ENCODE data around the gene ARFRP1.
"Not testable (repeated sequence)": the region's sequence is repeated elsewhere in the genome, so short reads cannot be mapped to it uniquely, and the experiment has no call there.

Gene ARFRP1

GRCh38 chr20:63671695-63672094 is 36.1 kb downstream of the ARFRP1 start:
- DNase-seq = not testable (repeated sequence)

GRCh38 chr20:63668351-63668750 is 39.4 kb downstream of the ARFRP1 start:
- no peak for DNase-seq

GRCh38 chr20:63667858-63668257 is 39.9 kb downstream of the ARFRP1 start:
- no peak for DNase-seq

- DNase-seq = no peak
Observed at GRCh38 chr20:63665708-63666107, 42.1 kb downstream of the ARFRP1 start.

GRCh38 chr20:63664861-63665594 is 42.7 kb downstream of the ARFRP1 start:
- DNase-seq = no peak

- DNase-seq = no peak
Observed at GRCh38 chr20:63664143-63664851, 43.5 kb downstream of the ARFRP1 start.

GRCh38 chr20:63663332-63664066 is 44.3 kb downstream of the ARFRP1 start:
- DNase-seq = no peak

- DNase-seq = no peak
Observed at GRCh38 chr20:63662813-63663189, 45.0 kb downstream of the ARFRP1 start.

- DNase-seq = no peak
Observed at GRCh38 chr20:63661959-63662812, 45.6 kb downstream of the ARFRP1 start.

- no peak for DNase-seq
Observed at GRCh38 chr20:63661108-63661507, 46.7 kb downstream of the ARFRP1 start.

GRCh38 chr20:63660622-63661021 is 47.2 kb downstream of the ARFRP1 start:
- DNase-seq = no peak

GRCh38 chr20:63660174-63660573 is 47.6 kb downstream of the ARFRP1 start:
- not testable (repeated sequence) for DNase-seq

- no peak for DNase-seq
Observed at GRCh38 chr20:63659370-63659769, 48.4 kb downstream of the ARFRP1 start.

- DNase-seq = peak in 1 of 2 experiments; percentile 46
Observed at GRCh38 chr20:63658749-63659187, 49.0 kb downstream of the ARFRP1 start.

GRCh38 chr20:63657937-63658748 is 49.6 kb downstream of the ARFRP1 start, which contains the start of gene RTEL1:
Gene RTEL1, plus strand, starts transcription at chr20:63658312. Its CDS starts 1,091 bp downstream, at chr20:63659403.
- peak; percentile 90 to 92 for DNase-seq

- DNase-seq = peak in 1 of 2 experiments; percentile 18
Observed at GRCh38 chr20:63657260-63657936, 50.4 kb downstream of the ARFRP1 start.

- no peak for DNase-seq
Observed at GRCh38 chr20:63656451-63656850, 51.3 kb downstream of the ARFRP1 start.

GRCh38 chr20:63655249-63655648 is 52.5 kb downstream of the ARFRP1 start:
- DNase-seq = no peak

- DNase-seq = no peak
Observed at GRCh38 chr20:63653974-63654668, 53.7 kb downstream of the ARFRP1 start.
